ENCODE data around the gene GSTO2.

GSTO2 gene

GRCh38 chr10:104281694-104282093 is 12.7 kb downstream of the GSTO2 start:
- DNase-seq (ENCODE audit: low spot score) = no peak

- DNase-seq (ENCODE audit: low spot score) = no peak
Measured at GRCh38 chr10:104284846-104285245, 15.9 kb downstream of the GSTO2 start.

GRCh38 chr10:104286939-104287338 is 18.0 kb downstream of the GSTO2 start:
- DNase-seq (ENCODE audit: low spot score) = no peak

GRCh38 chr10:104288355-104288754 is 19.4 kb downstream of the GSTO2 start:
- no peak for DNase-seq (ENCODE audit: low spot score)

- DNase-seq (ENCODE audit: low spot score) = peak; percentile 90
Measured at GRCh38 chr10:104291439-104291951, 22.5 kb downstream of the GSTO2 start.

GRCh38 chr10:104293011-104293410 is 24.0 kb downstream of the GSTO2 start:
- no peak for DNase-seq (ENCODE audit: low spot score)

- DNase-seq (ENCODE audit: low spot score) = no peak
Measured at GRCh38 chr10:104293781-104294321, 24.9 kb downstream of the GSTO2 start.

- no peak for DNase-seq (ENCODE audit: low spot score)
Measured at GRCh38 chr10:104296687-104297436, 27.9 kb downstream of the GSTO2 start.

- DNase-seq (ENCODE audit: low spot score) = peak; percentile 22
Measured at GRCh38 chr10:104297697-104298660, 29.0 kb downstream of the GSTO2 start.

- no peak for DNase-seq (ENCODE audit: low spot score)
Measured at GRCh38 chr10:104299031-104299904, 30.3 kb downstream of the GSTO2 start.

GRCh38 chr10:104300002-104300735 is 31.2 kb downstream of the GSTO2 start:
- DNase-seq (ENCODE audit: low spot score) = no peak

- DNase-seq (ENCODE audit: low spot score) = peak; percentile 90
Measured at GRCh38 chr10:104300736-104301292, 31.8 kb downstream of the GSTO2 start.

- no peak for DNase-seq (ENCODE audit: low spot score)
Measured at GRCh38 chr10:104301907-104302690, 33.1 kb downstream of the GSTO2 start.

GRCh38 chr10:104303594-104304355 is 34.8 kb downstream of the GSTO2 start:
- no peak for DNase-seq (ENCODE audit: low spot score)

- DNase-seq (ENCODE audit: low spot score) = no peak
Measured at GRCh38 chr10:104304356-104304745, 35.4 kb downstream of the GSTO2 start.

GRCh38 chr10:104304927-104305326 is 35.9 kb downstream of the GSTO2 start:
- DNase-seq (ENCODE audit: low spot score) = no peak

GRCh38 chr10:104306897-104307296 is 37.9 kb downstream of the GSTO2 start:
- no peak for DNase-seq (ENCODE audit: low spot score)

- DNase-seq (ENCODE audit: low spot score) = no peak
Measured at GRCh38 chr10:104307576-104308438, 38.8 kb downstream of the GSTO2 start.

All from cerebellar cortex (tissue), 1 donor.